ENCODE measurements around the gene NUDT10. TPM values are rescaled to one million over a fixed set of nuclear protein-coding genes. Genes with fewer than 3 reads are reported as not detected.

NUDT10 gene
- total RNA-seq, 1 experiment from 2014 or later = not detected

DNA sequence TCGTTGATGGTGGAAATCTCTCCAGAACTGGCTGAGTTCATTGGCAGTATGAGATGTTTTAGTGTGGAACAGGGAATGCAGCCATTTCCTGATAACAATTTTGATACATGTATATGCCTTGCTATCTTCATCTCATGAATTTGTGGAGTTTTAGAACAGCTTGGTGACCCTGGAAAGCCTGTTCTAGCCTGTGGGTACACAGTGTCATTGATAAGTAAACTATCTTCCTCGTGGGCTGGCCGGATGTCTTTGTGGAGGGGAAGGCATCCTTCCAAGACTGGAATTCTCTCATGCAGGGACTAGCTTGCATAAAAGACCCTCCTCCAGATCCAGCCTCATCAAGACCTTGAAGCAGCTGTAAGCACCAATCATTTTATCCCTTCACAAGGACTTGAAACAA is 40.2 kb upstream of the NUDT10 start:
- DNase-seq (ENCODE audit: low read depth, low spot score) (no peak), ATAC-seq (no peak)
- Histone ChIP-seq H3K4me2 (ENCODE audit: low read length) (no peak overlapping the region), H3K9ac (ENCODE audit: low read length) (no peak overlapping the region), H4K20me1 (ENCODE audit: insufficient read depth) (no peaks in the 10 kb centered on the region), H2AFZ (ENCODE audit: low read depth, low read length, poor library complexity, severe bottlenecking) (no peak overlapping the region), H3K4me1 (ENCODE audit: control insufficient read depth in 1 of 2, insufficient read depth in 2 of 2, low read length in 2 of 2) (no peaks in the 10 kb centered on the region), H3K79me2 (ENCODE audit: insufficient read depth, low read length) (no peaks in the 10 kb centered on the region), H3K27me3 (ENCODE audit: insufficient read depth, low read length) (no peaks in the 10 kb centered on the region), H3K27ac (ENCODE audit: low read depth, low read length) (no peak overlapping the region), H3K36me3 (ENCODE audit: control insufficient read depth in 1 of 2, insufficient read depth in 2 of 2, low read length in 2 of 2) (no peaks in the 10 kb centered on the region), H3K4me3 (replicated peaks in 1 of 2; ENCODE audit: low read depth in 1 of 2, low read length in 2 of 2) (no peak overlapping the region), H3K9me3 (ENCODE audit: control insufficient read depth in 1 of 2, insufficient read depth in 1 of 2, low read depth in 1 of 2, low read length in 2 of 2) (no peaks in the 10 kb centered on the region), H3K9me2 (ENCODE audit: insufficient read depth) (no peaks in the 10 kb centered on the region)
- intact Hi-C loops (cut with micrococcal nuclease) = no loop called here
- ChIA-PET CTCF (no interaction called here), POLR2A (no interaction called here), RAD21 (ENCODE audit: low non-redundant PET in 1 of 2, low total read pairs in 2 of 2, uncharacterized antibody in 2 of 2, unreplicated experiment in 2 of 2) (no interaction called here)
- BruUV-seq (replicated peaks) = no TSS peak
- no peak for TF ChIP-seq EZH2phosphoT487 (IDR thresholded peaks at IDR 0.05; ENCODE audit: borderline replicate concordance)
- TF ChIP-seq TCF7L2 (IDR thresholded peaks at IDR 0.05; ENCODE audit: borderline replicate concordance, extremely low read depth, insufficient read depth, insufficient read length) = no peak
- TF ChIP-seq MAX (IDR thresholded peaks at IDR 0.05) = no peak
- TF ChIP-seq RAD21 (IDR thresholded peaks at IDR 0.05; ENCODE audit: low read depth) = no peak
- no peak for TF ChIP-seq ZBTB33 (IDR thresholded peaks at IDR 0.05; ENCODE audit: extremely low read depth, insufficient replicate concordance, low read length)

DNA sequence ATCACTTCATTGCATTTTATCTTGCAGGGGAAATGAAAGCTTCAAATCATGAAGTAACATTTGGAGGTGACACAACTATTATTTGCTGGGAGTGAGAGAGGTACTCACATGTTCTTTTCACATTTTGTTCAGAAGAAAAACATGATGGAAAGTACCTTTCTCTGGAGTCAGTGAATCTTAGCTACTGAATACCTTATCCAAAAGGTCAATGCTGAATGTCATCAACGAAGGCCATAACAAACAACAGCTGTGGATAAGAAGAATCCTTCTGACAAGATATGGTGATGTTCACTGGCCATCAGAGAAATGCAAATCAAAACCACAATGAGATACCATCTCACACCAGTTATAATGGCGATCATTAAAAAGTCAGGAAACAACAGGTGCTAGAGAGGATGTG is 36.5 kb upstream of the NUDT10 start:
- Histone ChIP-seq H3K4me3 (replicated peaks in 1 of 2; ENCODE audit: low read depth in 1 of 2, low read length in 2 of 2) (no peak overlapping the region), H3K9me2 (ENCODE audit: insufficient read depth) (no peaks in the 10 kb centered on the region), H3K27me3 (ENCODE audit: insufficient read depth, low read length) (no peaks in the 10 kb centered on the region), H3K9me3 (ENCODE audit: control insufficient read depth in 1 of 2, insufficient read depth in 1 of 2, low read depth in 1 of 2, low read length in 2 of 2) (no peaks in the 10 kb centered on the region), H3K4me1 (ENCODE audit: control insufficient read depth in 1 of 2, insufficient read depth in 2 of 2, low read length in 2 of 2) (no peaks in the 10 kb centered on the region), H4K20me1 (ENCODE audit: insufficient read depth) (no peaks in the 10 kb centered on the region), H3K27ac (ENCODE audit: low read depth, low read length) (no peak overlapping the region), H3K4me2 (ENCODE audit: low read length) (no peak overlapping the region), H3K36me3 (ENCODE audit: control insufficient read depth in 1 of 2, insufficient read depth in 2 of 2, low read length in 2 of 2) (no peaks in the 10 kb centered on the region), H3K9ac (ENCODE audit: low read length) (no peak overlapping the region), H2AFZ (ENCODE audit: low read depth, low read length, poor library complexity, severe bottlenecking) (no peak overlapping the region), H3K79me2 (ENCODE audit: insufficient read depth, low read length) (no peaks in the 10 kb centered on the region)
- ATAC-seq = no peak
- no TSS peak for BruUV-seq (replicated peaks)
- ChIA-PET CTCF (no interaction called here), RAD21 (ENCODE audit: low non-redundant PET in 1 of 2, low total read pairs in 2 of 2, uncharacterized antibody in 2 of 2, unreplicated experiment in 2 of 2) (no interaction called here), POLR2A (no interaction called here)
- intact Hi-C loops (cut with micrococcal nuclease) = no loop called here
- DNase-seq (ENCODE audit: low read depth, low spot score) = no peak
- TF ChIP-seq ZNF274 (IDR thresholded peaks at IDR 0.05; ENCODE audit: low read depth, low read length) (no peak), POLR2AphosphoS5 (IDR thresholded peaks at IDR 0.05; ENCODE audit: low read depth, low read length) (no peak), CEBPB (IDR thresholded peaks at IDR 0.05; ENCODE audit: low read depth) (no peak), SIN3A (IDR thresholded peaks at IDR 0.05; ENCODE audit: low read depth) (no peak), SP1 (IDR thresholded peaks at IDR 0.05; ENCODE audit: low read depth) (no peak), EGR1 (IDR thresholded peaks at IDR 0.05; ENCODE audit: low read depth) (no peak), EZH2 (IDR thresholded peaks at IDR 0.05) (no peak), EZH2phosphoT487 (IDR thresholded peaks at IDR 0.05; ENCODE audit: borderline replicate concordance) (no peak), YY1 (IDR thresholded peaks at IDR 0.05; ENCODE audit: extremely low read depth, insufficient replicate concordance, low read depth, low read length) (no peak), ELF1 (IDR thresholded peaks at IDR 0.05; ENCODE audit: borderline replicate concordance, low read depth) (no peak), POLR2A (IDR thresholded peaks at IDR 0.05; ENCODE audit: borderline replicate concordance, extremely low read depth, insufficient read depth, insufficient read length) (no peak), ATF3 (IDR thresholded peaks at IDR 0.05) (no peak)
- TF ChIP-seq, protein P1, sequence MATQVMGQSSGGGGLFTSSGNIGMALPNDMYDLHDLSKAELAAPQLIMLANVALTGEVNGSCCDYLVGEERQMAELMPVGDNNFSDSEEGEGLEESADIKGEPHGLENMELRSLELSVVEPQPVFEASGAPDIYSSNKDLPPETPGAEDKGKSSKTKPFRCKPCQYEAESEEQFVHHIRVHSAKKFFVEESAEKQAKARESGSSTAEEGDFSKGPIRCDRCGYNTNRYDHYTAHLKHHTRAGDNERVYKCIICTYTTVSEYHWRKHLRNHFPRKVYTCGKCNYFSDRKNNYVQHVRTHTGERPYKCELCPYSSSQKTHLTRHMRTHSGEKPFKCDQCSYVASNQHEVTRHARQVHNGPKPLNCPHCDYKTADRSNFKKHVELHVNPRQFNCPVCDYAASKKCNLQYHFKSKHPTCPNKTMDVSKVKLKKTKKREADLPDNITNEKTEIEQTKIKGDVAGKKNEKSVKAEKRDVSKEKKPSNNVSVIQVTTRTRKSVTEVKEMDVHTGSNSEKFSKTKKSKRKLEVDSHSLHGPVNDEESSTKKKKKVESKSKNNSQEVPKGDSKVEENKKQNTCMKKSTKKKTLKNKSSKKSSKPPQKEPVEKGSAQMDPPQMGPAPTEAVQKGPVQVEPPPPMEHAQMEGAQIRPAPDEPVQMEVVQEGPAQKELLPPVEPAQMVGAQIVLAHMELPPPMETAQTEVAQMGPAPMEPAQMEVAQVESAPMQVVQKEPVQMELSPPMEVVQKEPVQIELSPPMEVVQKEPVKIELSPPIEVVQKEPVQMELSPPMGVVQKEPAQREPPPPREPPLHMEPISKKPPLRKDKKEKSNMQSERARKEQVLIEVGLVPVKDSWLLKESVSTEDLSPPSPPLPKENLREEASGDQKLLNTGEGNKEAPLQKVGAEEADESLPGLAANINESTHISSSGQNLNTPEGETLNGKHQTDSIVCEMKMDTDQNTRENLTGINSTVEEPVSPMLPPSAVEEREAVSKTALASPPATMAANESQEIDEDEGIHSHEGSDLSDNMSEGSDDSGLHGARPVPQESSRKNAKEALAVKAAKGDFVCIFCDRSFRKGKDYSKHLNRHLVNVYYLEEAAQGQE (IDR thresholded peaks at IDR 0.05; ENCODE audit: low read depth) = no peak
